Adrenal gland (tissue), 5 donors: Measurements from ENCODE around the gene NDUFC2.

Experiments
- CTCF ChIP-seq, 6 experiments: fragments of 450-650 bp in 4 of 6; fragments of 200-600 bp in 2 of 6; sonication (generic) in 1 of 6; IDR thresholded peaks; 1 replicate in 5 of 6; 2 replicates in 1 of 6; pipeline versions ENCODE4 v1.5.1 to v1.8.0; 2016 to 2021; ENCODE audit warnings: antibody characterized with exemption in 6 of 6, mild to moderate bottlenecking in 2 of 6, moderate library complexity in 1 of 6
- POLR2A ChIP-seq, 2 donors: fragments of 450-650 bp; IDR thresholded peaks; one replicate each; pipeline ENCODE4 v1.6.1; 2017; ENCODE audit warnings: antibody characterized with exemption in 2 of 2, mild to moderate bottlenecking in 2 of 2, moderate library complexity in 1 of 2
- donor health status: DM: no; HTN: no; CAD: no.

- TF ChIP-seq CTCF (IDR thresholded peaks at IDR 0.05), result no peak
- no peak for TF ChIP-seq POLR2A (IDR thresholded peaks at IDR 0.05)
These were observed 30.3 kb downstream of the NDUFC2 start for GRCh38 chr11:78049348-78049747.
